SK-N-SH (cell line): ENCODE measurements around the gene AKTIP. TPM values are rescaled to one million over a fixed set of nuclear protein-coding genes. Genes with fewer than 3 reads are reported as not detected.

Experiments used
- CTCF ChIA-PET: fragments of 300-600, 350-600 bp; formaldehyde crosslinking; extraction: SDS; loops from one replicate; lab custom pipeline; 2021; lab: Yijun Ruan, JAX
- POLR2A ChIA-PET: fragments of 350-600 bp; sonication (Branson Sonifier 250); formaldehyde crosslinking; extraction: SDS; loops from one replicate; lab custom pipeline; 2020; ENCODE audit warnings: antibody characterized with exemption, inconsistent platforms; lab: Yijun Ruan, JAX
- DNase-seq: peaks from one replicate; pipeline ENCODE4 v3.0.0; 2012
- H2AFZ ChIP-seq: fragments of 200-600 bp; sonication (generic); 2 replicates; pipeline ENCODE4 v1.8.1; 2016; ENCODE audit warnings: antibody characterized with exemption, mild to moderate bottlenecking, low read depth
- H3F3A ChIP-seq: fragments of 200-600 bp; sonication (generic); replicated peaks from 2 replicates; pipeline ENCODE3; 2016; ENCODE audit warnings: antibody characterized with exemption, mild to moderate bottlenecking; ENCODE audit not compliant: insufficient read depth
- H3K27ac ChIP-seq, 2 experiments: fragments of 200-500 bp in 1 of 2; fragments of 200-600 bp in 1 of 2; sonication (Bioruptor generic) in 1 of 2; sonication (generic), shearing (Covaris generic) in 1 of 2; 2 replicates each; pipeline versions ENCODE4 v1.5.1 to v1.6.1; 2014 to 2016; ENCODE audit warnings: low read depth in 2 of 2, inconsistent platforms in 1 of 2, low read length in 1 of 2, mild to moderate bottlenecking in 1 of 2, mixed read lengths in 1 of 2
- H3K27me3 ChIP-seq: fragments of 200-600 bp; sonication (generic), shearing (Covaris generic); 2 replicates; pipeline ENCODE4 v1.6.1; 2016; ENCODE audit warnings: mixed run types; ENCODE audit not compliant: insufficient read depth
- H3K36me3 ChIP-seq, 2 experiments: fragments of 200-500 bp in 1 of 2; fragments of 200-600 bp in 1 of 2; sonication (Bioruptor generic) in 1 of 2; sonication (generic) in 1 of 2; replicated peaks in 1 of 2; 2 replicates each; pipeline versions ENCODE3 to v1.5.1; 2014 to 2016; ENCODE audit warnings: low read length in 1 of 2, mild to moderate bottlenecking in 1 of 2; ENCODE audit not compliant: insufficient read depth in 2 of 2, control insufficient read depth in 1 of 2
- H3K4me1 ChIP-seq, 2 experiments: fragments of 200-500 bp in 1 of 2; fragments of 200-600 bp in 1 of 2; sonication (Bioruptor generic) in 1 of 2; sonication (generic), shearing (Covaris generic) in 1 of 2; 2 replicates each; pipeline versions ENCODE4 v1.5.1 to v1.6.1; 2014 to 2016; ENCODE audit warnings: low read depth in 1 of 2, low read length in 1 of 2, mixed run types in 1 of 2; ENCODE audit not compliant: insufficient read depth in 2 of 2, control insufficient read depth in 1 of 2
- H3K4me2 ChIP-seq: fragments of 200-600 bp; sonication (generic), shearing (Covaris generic); 2 replicates; pipeline ENCODE4 v1.6.1; 2017; ENCODE audit warnings: mixed run types
- H3K4me3 ChIP-seq, 2 experiments: fragments of 200-500 bp in 1 of 2; fragments of 200-600 bp in 1 of 2; sonication (Bioruptor generic) in 1 of 2; sonication (generic), shearing (Covaris generic) in 1 of 2; 2 replicates each; pipeline versions ENCODE4 v1.5.1 to v1.8.1; 2014 to 2016; ENCODE audit warnings: low read depth in 2 of 2, inconsistent platforms in 1 of 2, low read length in 1 of 2, mild to moderate bottlenecking in 1 of 2, mixed read lengths in 1 of 2, moderate library complexity in 1 of 2
- H3K79me2 ChIP-seq: fragments of 200-600 bp; sonication (generic); 2 replicates; pipeline ENCODE4 v1.8.1; 2017; ENCODE audit warnings: mild to moderate bottlenecking; ENCODE audit not compliant: insufficient read depth
- H3K9ac ChIP-seq: fragments of 200-600 bp; sonication (generic); 2 replicates; pipeline ENCODE4 v1.6.1; 2017; ENCODE audit warnings: mixed run types
- H3K9me2 ChIP-seq: fragments of 200-600 bp; sonication (generic); 2 replicates; pipeline ENCODE4 v1.6.1; 2017; ENCODE audit warnings: mixed run types
- H3K9me3 ChIP-seq: fragments of 200-600 bp; sonication (generic); 2 replicates; pipeline ENCODE4 v1.6.1; 2017; ENCODE audit warnings: mixed run types, mild to moderate bottlenecking, moderate library complexity
- H4K20me1 ChIP-seq: fragments of 200-600 bp; sonication (generic); 2 replicates; pipeline ENCODE4 v1.6.1; 2017; ENCODE audit warnings: mild to moderate bottlenecking, mixed run types; ENCODE audit not compliant: insufficient read depth
- ELF1 ChIP-seq: IDR thresholded peaks from 2 replicates; pipeline ENCODE4 v1.4.0; 2012
- EP300 ChIP-seq, 2 experiments: IDR thresholded peaks; 2 replicates each; pipeline versions ENCODE4 v1.4.0 to v1.6.1; 2012; ENCODE audit warnings: borderline replicate concordance in 1 of 2, low read depth in 1 of 2, low read length in 1 of 2
- FOXJ3 ChIP-seq: sonication (generic); formaldehyde crosslinking; IDR thresholded peaks from 2 replicates; pipeline ENCODE4 v1.5.1; 2020; ENCODE audit warnings: mild to moderate bottlenecking, missing genetic modification reagents
- FOXM1 ChIP-seq: IDR thresholded peaks from 2 replicates; pipeline ENCODE4 v1.4.0; 2012; ENCODE audit warnings: low read depth, mild to moderate bottlenecking
- GABPA ChIP-seq: IDR thresholded peaks from 2 replicates; pipeline ENCODE4 v1.4.0; 2012; ENCODE audit warnings: low read depth, mild to moderate bottlenecking
- GATA2 ChIP-seq: sonication (generic); formaldehyde crosslinking; IDR thresholded peaks from 2 replicates; pipeline ENCODE4 v1.5.0; 2020; ENCODE audit warnings: mild to moderate bottlenecking, missing genetic modification reagents
- IRF3 ChIP-seq: fragments of 150-350 bp; IDR thresholded peaks from 2 replicates; pipeline ENCODE4 v1.6.1; 2016; ENCODE audit warnings: mild to moderate bottlenecking, low read depth, low read length
- MEF2A ChIP-seq: IDR thresholded peaks from 2 replicates; pipeline ENCODE4 v1.4.0; 2012; ENCODE audit warnings: low read depth, borderline replicate concordance
- MXI1 ChIP-seq: IDR thresholded peaks from 2 replicates; pipeline ENCODE4 v1.6.1; 2012; ENCODE audit warnings: mild to moderate bottlenecking, low read depth, low read length, improper control_type of control experiment
- NRF1 ChIP-seq: IDR thresholded peaks from 2 replicates; pipeline ENCODE4 v1.6.1; 2012; ENCODE audit warnings: low read depth, mild to moderate bottlenecking, low read length
- RCOR1 ChIP-seq: fragments of 150-350 bp; IDR thresholded peaks from 2 replicates; pipeline ENCODE4 v1.6.1; 2017; ENCODE audit warnings: antibody characterized with exemption, low read length
- SIN3A ChIP-seq: IDR thresholded peaks from 2 replicates; pipeline ENCODE4 v1.6.1; 2012; ENCODE audit warnings: low read depth, mild to moderate bottlenecking, low read length, moderate library complexity, borderline replicate concordance
- SMC3 ChIP-seq: IDR thresholded peaks from 2 replicates; pipeline ENCODE4 v1.6.1; 2012; ENCODE audit warnings: low read depth, low read length, improper control_type of control experiment
- USF1 ChIP-seq: IDR thresholded peaks from 2 replicates; pipeline ENCODE4 v1.4.0; 2012; ENCODE audit warnings: low read depth, borderline replicate concordance
- USF2 ChIP-seq: fragments of 150-350 bp; IDR thresholded peaks from 2 replicates; pipeline ENCODE4 v1.6.1; 2017; ENCODE audit warnings: antibody characterized with exemption, low read length, low read depth, borderline replicate concordance
- YY1 ChIP-seq: IDR thresholded peaks from 2 replicates; pipeline ENCODE4 v1.4.0; 2012; ENCODE audit warnings: low read depth, mild to moderate bottlenecking
- WGBS: methylation state at CpG from one replicate; pipeline ENCODE4 v1.1.6; 2017; ENCODE audit warnings: low lambda C conversion rate; 5-methylcytosine and 5-hydroxymethylcytosine counted together
- polyA plus RNA-seq, 3 experiments: library from polyadenylated mRNA; depleted of rRNA; stranded (reverse); fragments of >200 nt; gene quantifications; 2 replicates each; pipeline ENCODE4 v1.2.3, GENCODE V29; 2012

Gene AKTIP
- polyA plus RNA-seq, 1 of the 3 experiments (the other 2 are of a cell fraction) = 21.0 TPM

- TF ChIP-seq EP300 (IDR thresholded peaks at IDR 0.05; ENCODE audit: borderline replicate concordance in 1 of 2, low read depth in 1 of 2, low read length in 1 of 2) = no peak
- TF ChIP-seq IRF3 = no peak
- TF ChIP-seq GATA2 = no peak
- TF ChIP-seq YY1 = no peak
- TF ChIP-seq USF2 = no peak
- no peak for TF ChIP-seq SIN3A
- TF ChIP-seq RCOR1 = no peak
- TF ChIP-seq, all 33 proteins: peak for 0
- POLR2A ChIA-PET = no interaction called here
- CTCF ChIA-PET = interaction anchor here (0.9 kb wide), 1 partner anchor 9 kb away, joined by 3 read pairs; no protein-coding TSS in a partner anchor
- Histone ChIP-seq H3K79me2 (no peaks in the 10 kb centered on the region), H3K9me3 (no peaks in the 10 kb centered on the region), H3K4me1 (no peaks in the 10 kb centered on the region), H3K27me3 (no peaks in the 10 kb centered on the region), H3K4me3 (no peak overlapping the region), H2AFZ (no peak overlapping the region), H3K4me2 (no peak overlapping the region), H4K20me1 (no peaks in the 10 kb centered on the region), H3K9ac (no peak overlapping the region), H3K36me3 (peaks cover 59 to 68% of the 10 kb centered on the region in 2 experiments), H3K27ac (no peak overlapping the region), H3F3A (no peaks in the 10 kb centered on the region), H3K9me2 (no peaks in the 10 kb centered on the region)
- WGBS = 100% methylated on average over 1 of the region's 1 CpG
- DNase-seq = no peak
Observed at GRCh38 chr16:53480394-53480793, 22.6 kb downstream of the AKTIP start.

GRCh38 chr16:53478965-53479364 is 24.0 kb downstream of the AKTIP start:
- Histone ChIP-seq H3K79me2 (no peaks in the 10 kb centered on the region), H3K36me3 (peaks cover 46 to 68% of the 10 kb centered on the region in 2 experiments), H2AFZ (no peak overlapping the region), H3K4me3 (no peak overlapping the region), H4K20me1 (no peaks in the 10 kb centered on the region), H3K9me2 (no peaks in the 10 kb centered on the region), H3K9ac (no peak overlapping the region), H3K4me1 (no peaks in the 10 kb centered on the region), H3K27ac (no peak overlapping the region), H3F3A (no peaks in the 10 kb centered on the region), H3K9me3 (no peaks in the 10 kb centered on the region), H3K27me3 (no peaks in the 10 kb centered on the region), H3K4me2 (no peak overlapping the region)
- DNase-seq = no peak
- ChIA-PET POLR2A (no interaction called here), CTCF (no interaction called here)
- 96% methylated on average over 5 of the region's 5 CpGs for WGBS
- TF ChIP-seq EP300 (IDR thresholded peaks at IDR 0.05; ENCODE audit: borderline replicate concordance in 1 of 2, low read depth in 1 of 2, low read length in 1 of 2) (no peak), FOXJ3 (CRISPR knock-in tag) (no peak), NRF1 (no peak), MEF2A (no peak), ELF1 (no peak), MXI1 (no peak), GABPA (no peak), USF1 (no peak), FOXM1 (no peak), SIN3A (no peak), SMC3 (no peak)
